ENCODE measurements around the gene BBS2.
A peak's percentile ranks its signal among the peaks of the same experiment; 100 is the strongest.

Gene BBS2

DNA sequence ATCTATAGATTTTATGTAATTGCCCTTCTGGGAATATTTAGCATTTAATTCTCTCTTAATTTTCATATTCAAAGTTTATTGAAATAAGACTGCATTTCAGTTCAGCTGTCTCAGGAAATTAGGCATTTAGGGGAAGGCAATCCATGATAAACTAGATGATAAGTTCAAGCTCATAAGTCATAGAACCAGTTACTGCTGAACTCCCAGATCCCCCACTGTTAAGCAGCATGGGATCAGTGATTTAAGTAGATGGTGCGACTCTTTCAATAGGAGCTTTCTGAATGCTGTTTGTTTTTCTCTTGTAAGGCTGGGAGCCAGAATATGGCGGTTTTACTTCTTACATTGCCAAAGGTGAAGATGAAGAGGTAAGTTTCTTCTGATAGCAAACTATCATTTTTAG lies 44.6 kb downstream of the BBS2 start:
- DNase-seq (ENCODE audit: low read depth) = no peak

DNA sequence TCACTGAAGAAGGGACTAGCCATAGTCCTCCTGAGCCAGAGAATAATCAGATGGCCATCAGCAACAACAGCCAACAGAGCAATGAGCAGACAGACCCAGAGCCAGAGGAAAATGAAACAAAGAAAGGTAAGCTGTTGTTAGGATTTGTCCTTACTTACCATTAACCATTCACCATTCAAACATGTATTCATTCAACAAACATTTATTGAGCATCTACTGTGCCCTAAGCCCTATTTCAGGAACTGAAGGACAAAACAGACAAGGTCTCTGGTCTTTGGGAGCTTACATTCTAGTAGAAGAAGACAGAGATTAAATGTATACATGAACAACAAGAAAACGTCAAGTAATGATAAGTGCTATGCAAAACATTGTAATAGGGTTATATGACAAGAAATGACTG lies 49.2 kb downstream of the BBS2 start:
- no peak for DNase-seq (ENCODE audit: low read depth)

DNA sequence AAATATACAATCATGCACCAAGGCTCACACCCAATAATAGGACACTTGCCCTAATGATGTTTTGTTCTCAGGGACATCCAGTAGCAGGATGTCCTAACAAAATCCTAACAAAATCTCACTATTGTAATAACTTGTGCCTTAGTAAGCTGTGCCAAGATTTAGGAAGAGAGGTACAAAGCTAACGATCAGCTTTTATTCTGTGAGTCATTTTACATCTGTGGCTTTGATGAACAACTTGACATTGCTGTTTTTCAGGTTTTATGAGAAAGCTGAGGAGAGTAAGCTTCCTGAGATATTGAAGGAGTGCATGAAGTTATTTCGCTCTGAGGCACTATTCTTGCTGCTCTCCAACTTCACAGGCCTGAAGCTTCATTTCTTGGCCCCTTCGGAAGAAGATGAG lies 49.6 kb downstream of the BBS2 start:
- DNase-seq (ENCODE audit: low read depth) = no peak

DNA sequence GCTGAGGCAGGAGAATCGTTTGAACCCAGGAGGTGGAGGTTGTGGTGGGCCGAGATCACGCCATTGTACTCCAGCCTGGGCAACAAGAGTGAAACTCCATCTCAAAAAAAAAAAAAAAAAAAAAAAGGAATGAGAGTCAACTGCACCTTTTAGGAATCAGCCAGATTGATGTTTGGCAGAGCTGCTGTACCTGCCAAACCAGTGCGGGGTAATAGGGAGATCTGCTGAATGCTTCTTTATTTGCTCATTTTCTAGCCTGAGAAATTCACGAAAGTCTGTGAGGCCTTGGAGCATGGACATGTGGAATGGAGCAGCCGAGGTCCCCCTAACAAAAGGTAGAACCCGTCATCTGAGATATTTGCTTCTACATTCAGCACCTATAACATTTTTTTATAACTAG lies 50.1 kb downstream of the BBS2 start:
- DNase-seq (ENCODE audit: low read depth) = no peak

DNA sequence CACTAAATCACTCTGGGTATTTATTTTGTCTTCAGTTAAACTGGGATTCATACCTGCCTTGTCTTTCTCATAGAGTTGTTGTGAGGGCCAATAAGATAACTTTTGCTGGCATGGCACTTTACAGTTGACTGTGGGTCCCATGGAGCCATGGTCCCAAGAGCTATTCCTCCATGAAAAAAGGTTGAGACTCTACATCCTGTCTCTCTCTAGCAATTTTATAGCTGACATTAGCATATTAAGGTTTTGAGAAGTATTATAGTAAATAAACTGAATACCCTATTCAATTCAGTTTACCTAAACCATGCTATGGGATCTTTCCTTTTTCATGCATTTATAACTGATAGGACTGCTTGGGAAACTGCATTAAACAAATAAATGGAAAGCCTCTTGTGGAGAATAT lies 51.0 kb downstream of the BBS2 start:
- DNase-seq (ENCODE audit: low read depth) = no peak

DNA sequence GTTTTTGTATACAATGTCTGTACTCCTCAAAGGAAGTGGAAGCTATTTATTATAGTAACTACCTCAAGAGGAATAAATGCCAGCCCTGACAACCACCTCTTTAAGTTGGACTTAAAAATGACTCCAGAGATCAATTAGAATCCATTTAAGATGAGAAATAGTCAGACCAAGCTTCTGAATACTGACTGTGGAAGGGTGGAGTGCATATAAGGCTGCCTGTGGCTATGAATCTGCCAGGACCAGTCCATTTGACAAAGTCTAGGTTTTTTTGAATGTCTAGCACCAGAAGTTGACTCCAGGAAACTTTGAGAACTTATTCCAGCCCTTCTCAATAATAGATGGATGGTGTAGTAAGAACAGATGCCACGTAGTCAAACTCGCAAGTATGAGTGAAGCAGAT lies 53.5 kb downstream of the BBS2 start:
- no peak for DNase-seq (ENCODE audit: low read depth)

DNA sequence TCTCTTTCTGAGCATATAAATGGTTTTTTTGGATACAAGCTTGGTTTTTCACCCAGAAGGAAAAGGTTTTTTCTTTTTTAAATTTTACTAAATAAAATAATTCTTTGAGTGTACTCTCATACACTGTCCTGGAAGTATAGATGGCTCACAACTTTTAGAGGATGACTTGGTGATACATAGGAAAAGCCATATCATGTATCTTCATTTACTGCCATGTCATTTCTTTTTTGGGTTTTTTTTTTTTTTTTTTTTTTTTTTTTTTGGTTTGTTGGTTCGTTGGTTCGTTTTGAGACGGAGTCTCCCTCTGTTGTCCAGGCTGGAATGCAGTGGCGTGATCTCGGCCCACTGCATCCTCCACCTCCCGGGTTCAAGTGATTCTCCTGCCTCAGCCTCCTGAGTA lies 56.7 kb downstream of the BBS2 start:
- DNase-seq (ENCODE audit: low read depth) = no peak

DNA sequence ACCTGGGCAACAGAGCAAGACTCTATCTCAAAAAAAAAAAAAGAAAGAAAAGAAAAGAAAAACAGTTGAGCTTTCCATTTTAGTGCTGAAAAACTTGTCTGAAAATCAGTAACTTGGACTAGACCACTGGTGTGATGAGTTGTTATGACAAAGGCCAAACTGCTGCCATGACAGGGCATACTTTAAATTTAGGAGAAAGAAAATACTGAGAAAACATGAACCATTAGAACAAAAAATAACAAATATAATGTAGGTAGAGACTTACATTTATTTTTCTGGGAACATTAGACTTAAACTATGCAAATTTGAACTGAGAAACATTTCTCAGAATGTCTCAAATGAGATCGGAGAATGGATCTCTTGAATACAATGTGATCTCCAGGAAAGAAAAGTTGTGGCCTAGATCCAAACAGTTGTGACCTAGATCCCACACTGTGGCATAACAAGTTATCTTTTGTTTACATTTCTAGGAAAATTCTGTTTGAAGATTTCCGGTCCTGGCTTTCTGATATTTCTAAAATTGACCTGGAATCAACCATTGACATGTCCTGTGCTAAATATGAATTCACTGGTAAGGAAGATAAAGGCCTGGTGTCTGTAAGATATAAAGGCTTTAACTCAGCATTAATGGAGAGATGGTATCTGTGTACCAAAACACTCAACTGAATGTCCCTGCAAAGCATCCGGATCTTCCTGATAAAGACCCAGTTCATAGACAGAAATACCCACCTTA lies 57.6 kb downstream of the BBS2 start:
- no peak for DNase-seq (ENCODE audit: low read depth)

DNA sequence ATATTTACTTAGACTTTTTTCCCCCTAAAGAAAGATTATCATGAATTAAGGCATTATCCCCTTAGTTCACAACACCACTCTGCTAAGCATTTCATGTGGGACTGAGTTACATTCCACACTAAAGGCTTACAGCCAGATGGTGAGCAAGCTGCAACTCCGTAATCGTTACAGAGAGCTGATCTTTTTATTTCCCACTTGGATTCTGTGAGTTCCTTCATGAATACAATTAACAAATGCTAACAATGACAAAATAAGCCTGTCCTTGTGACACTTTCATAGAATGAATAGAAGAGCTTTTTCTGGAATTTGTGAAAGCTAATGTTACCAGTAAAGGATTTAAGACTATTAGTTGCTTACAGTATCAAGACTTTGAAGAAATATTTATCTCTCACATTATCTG lies 59.7 kb downstream of the BBS2 start:
- no peak for DNase-seq (ENCODE audit: low read depth)

DNA sequence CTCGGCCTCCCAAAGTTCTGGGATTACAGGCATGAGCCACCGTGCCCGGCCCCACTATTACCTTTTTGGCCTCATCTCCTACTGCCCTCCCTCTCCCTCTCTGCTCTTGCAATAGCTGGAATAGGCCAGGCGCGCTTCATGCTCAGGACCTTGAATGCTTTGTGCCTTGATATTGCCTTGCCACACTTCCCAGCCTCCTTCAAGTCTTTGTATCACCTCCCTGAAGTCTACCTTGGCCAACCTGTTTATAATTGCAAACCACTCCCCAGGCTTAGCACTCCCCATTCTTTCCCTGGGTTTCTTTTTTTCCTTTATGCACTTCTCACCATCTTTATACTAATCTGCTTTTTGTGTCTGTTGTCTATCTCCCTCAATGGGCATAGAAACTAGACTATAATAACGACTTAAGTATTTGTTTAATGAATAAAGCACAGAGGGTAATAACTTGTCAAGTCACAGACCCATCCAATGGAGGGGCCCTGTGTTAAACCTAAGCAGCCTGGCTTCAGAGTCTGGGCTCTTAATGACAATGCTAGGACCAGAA lies 61.8 kb downstream of the BBS2 start:
- no peak for DNase-seq (ENCODE audit: low read depth)

DNA sequence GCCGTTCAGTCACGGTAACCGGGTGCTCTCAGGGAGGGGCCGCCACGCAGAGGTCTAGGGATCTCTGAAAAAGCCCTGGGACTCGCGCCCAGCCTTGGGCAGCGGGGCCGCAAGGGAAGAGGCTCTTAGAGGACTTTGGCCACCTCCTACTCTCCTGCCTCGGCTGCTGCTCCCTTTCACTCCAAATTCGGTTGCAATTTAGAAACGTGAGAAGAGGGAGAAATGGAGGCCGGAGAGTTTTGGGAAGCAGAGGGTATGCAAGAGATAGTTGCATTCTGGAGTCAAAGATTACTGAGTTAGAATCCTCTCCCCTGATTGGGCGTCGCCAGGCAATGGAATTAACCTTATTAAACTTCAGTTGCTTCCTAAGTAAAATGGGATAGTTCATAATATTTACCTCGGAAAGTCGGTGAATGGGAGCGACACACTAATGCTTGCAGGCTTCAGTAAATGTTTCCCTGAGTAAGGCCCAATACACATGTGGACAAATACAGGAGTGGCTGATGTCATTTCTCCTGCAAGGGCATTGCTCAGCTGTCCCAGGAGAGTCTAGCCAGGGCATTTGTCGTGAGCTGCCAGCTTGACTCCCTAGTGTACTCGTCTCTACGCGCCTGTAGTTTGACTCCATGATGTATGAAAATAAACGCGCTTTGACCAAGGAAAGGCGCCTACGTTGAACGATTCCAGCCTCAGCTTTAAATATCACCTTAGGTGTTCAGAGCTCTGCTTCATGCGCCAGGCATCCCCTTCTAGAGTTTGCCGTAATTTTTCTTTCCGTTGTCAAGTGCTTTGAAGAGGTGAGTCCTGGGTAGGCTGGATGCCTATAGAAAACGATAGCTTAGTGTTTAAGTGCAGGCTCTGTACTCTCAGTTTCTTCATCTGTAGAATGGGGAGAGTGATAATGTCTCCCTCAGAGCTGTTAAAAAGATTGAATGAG lies 67.8 kb downstream of the BBS2 start:
- DNase-seq (ENCODE audit: low read depth) = no peak

DNA sequence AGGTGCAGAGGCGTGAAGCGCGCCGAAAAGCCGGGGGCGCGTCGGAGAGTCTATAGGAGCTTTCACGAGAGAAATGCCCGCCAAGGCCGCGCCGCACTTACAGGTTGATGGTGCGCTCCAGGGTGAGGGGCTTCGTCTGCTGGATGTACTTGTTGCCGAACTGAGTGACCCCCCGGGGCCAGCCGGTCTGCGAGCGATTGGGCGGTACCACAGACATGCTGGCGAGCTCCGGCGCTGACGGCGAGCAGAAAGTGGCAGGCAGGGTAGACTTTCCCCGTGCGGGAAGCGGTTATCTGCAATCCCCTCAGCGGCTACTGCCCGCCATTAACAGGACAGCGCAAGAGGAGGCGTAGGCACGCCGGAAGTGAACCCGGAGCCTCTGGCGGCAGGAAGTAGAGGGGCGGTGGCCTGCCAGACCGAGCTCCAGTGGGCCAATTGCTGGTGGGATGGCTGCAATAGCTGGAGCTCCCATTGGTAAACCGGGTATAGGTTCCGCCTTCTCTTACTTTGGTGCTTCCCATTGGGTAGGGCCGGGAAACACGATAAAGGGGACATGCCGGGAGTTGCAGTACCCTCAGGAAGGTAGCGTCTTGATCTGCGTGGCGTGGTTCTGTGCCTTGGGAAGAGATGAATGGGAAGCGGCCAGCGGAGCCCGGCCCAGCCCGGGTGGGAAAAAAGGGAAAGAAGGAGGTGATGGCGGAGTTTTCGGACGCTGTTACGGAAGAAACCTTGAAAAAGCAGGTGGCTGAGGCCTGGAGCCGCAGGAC lies 68.7 kb downstream of the BBS2 start, which contains the start of the genes NUDT21 and OGFOD1:
Gene NUDT21 (minus strand): TSS at position 347 of the 767 bp plus-strand sequence. CDS start 130 bp downstream, at position 217.
Gene OGFOD1 (plus strand): TSS at position 569 of the 767 bp plus-strand sequence. CDS start 59 bp downstream, at position 628.
- peak; percentile 87 for DNase-seq (ENCODE audit: low read depth)

DNA sequence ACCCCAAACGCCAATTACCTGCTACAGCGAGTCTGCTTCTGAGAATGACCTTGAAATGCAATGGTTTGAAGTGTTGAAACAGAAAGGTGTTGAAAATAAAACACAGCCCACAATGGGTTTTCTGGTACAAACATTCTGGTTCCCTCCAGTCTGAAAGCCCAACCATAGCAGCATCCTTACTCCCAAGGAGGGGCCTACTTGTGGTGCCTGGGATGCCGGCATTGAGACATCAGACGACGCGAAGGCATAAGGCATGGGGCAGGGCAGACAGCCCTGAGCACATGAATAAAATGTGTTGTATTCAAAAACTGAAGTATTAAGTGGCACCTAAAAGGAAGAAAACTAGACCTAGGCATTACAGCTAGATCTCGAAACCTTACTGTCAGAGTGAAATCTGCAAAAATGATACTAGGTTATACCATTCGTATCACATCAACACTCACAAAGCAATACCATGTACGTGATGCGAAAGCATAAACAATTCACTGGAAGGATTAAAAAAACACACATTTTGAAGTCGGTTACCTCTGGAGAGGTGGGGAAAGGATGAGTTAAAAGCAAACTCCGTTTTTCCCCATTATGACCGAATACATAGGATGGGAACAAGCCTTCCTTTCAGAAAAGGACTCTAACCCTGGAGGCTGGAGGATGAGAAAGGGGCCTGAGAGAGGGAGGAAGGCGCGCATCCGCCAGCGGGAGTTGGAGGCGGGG lies 69.4 kb downstream of the BBS2 start:
- DNase-seq (ENCODE audit: low read depth) = peak; percentile 3

DNA sequence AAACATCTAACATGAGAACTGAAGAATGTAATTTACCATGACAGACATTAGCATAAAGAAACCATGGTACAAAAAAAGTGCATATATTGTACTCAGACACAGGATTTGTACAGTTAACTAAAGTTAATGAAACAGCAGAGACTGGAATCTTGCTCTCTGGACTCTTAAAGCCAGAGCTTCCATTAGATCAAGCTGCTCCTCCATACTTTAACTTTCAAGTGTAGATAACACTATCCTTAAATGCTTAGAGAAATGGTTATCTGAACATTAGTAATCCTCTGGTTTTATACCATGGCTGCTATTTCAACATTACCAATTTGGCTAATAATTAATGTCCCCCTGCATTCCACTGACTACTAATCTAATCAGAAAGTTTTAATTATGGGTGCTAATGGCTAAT lies 71.8 kb downstream of the BBS2 start:
- no peak for DNase-seq (ENCODE audit: low read depth)

DNA sequence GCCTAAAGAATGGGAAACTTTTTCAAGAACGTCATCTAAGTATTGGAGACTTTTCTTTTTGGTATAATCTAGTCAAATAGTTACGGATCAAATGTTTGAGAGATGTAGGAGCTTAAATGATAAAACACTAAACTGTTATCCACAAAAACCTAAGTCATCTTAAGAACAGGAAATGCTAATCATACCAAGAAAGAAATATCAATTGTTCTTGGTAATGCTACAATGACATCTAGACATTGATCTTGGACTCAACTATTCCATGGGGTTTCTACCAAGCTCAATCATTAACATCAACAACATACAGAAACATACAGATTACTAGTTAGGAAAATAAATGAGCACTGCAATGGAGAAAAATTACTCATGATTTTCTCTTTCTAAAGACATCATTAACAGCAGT lies 72.5 kb downstream of the BBS2 start:
- DNase-seq (ENCODE audit: low read depth) = no peak

DNA sequence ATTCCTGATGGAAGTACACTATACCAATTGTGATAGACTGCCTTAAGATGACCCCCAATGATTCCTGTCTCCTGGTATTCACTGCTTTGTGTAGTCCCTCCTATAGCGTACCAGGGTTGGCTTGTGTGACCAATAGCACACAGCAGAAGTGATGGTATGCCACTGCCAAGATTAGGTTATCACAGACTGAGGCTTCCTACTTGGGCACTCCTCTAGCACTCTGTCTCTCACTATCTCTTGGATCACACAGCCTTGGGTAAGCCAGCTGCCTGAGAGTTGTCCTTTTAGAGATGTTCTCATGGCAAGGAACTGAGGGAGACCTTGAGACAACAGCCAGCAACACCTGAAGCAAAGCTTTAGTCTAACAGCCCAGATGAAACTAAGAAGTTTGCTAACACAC lies 81.8 kb downstream of the BBS2 start:
- no peak for DNase-seq (ENCODE audit: low read depth)

DNA sequence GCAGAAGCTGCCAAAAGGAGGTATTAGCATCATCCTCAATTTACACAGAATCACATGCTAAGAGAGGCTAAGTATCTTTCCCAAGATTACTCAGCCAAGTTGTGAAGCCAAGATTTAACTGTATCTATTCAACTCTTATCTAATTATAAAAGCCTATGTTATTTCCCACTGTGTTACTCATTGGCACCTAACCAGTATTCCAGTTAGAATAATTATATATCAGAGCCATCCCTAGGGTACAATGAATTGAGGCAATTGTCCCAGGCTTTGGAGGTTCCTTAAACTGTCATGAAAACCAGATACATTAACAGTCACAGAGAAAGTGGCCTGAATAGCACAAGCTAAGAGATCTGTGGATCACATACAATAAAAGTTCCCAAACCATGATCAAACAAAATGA lies 83.6 kb downstream of the BBS2 start:
- no peak for DNase-seq (ENCODE audit: low read depth)
